ENCODE results near the gene CDKN1B.
A peak's percentile ranks its signal among the peaks of the same experiment; 100 is the strongest.

The CDKN1B gene

GRCh38 chr12:12718381-12718759 lies 1.2 kb downstream of the CDKN1B start:
- ChIA-PET CTCF (interaction anchor here (1.2 to 2.4 kb wide), 4 partner anchors 8 to 195 kb away, joined by 3 to 9 read pairs (median 4); no protein-coding TSS in a partner anchor), POLR2A (interaction anchor here (0.7 kb wide), 1 partner anchor 452 kb away, joined by 3 read pairs; no protein-coding TSS in a partner anchor)
- no peak for TF ChIP-seq CTCF (IDR thresholded peaks at IDR 0.05; ENCODE audit: control extremely low read depth, extremely low read depth, low read depth, missing control alignments)
- DNase-seq (ENCODE audit: extremely low spot score), result no peak

GRCh38 chr12:12718853-12719252 lies 1.7 kb downstream of the CDKN1B start:
- TF ChIP-seq CTCF (IDR thresholded peaks at IDR 0.05; ENCODE audit: control extremely low read depth, extremely low read depth, low read depth, missing control alignments), result no peak
- DNase-seq (ENCODE audit: extremely low spot score), result no peak
- CTCF ChIA-PET, result interaction anchor here (0.7 to 2.4 kb wide), 5 partner anchors 8 to 195 kb away, joined by 3 to 9 read pairs (median 4); no protein-coding TSS in a partner anchor
- POLR2A ChIA-PET, result interaction anchor here (0.7 to 1.5 kb wide), 2 partner anchors 16 to 452 kb away, joined by 3 read pairs; no protein-coding TSS in a partner anchor

GRCh38 chr12:12719496-12719895 lies 2.3 kb downstream of the CDKN1B start:
- TF ChIP-seq CTCF (IDR thresholded peaks at IDR 0.05; ENCODE audit: control extremely low read depth, extremely low read depth, low read depth, missing control alignments), result no peak
- ChIA-PET POLR2A (interaction anchor here (1.5 kb wide), 1 partner anchor 15 kb away, joined by 3 read pairs; no protein-coding TSS in a partner anchor), CTCF (interaction anchor here (0.7 to 2.4 kb wide), 4 partner anchors 7 to 57 kb away, joined by 3 to 9 read pairs (median 4); no protein-coding TSS in a partner anchor)
- peak; percentile 40 for DNase-seq (ENCODE audit: extremely low spot score)

GRCh38 chr12:12720052-12720451 lies 2.9 kb downstream of the CDKN1B start:
- CTCF ChIA-PET, result interaction anchor here (0.7 to 8.2 kb wide), 3 partner anchors 12 to 17 kb away, joined by 3 to 72 read pairs (median 9); no protein-coding TSS in a partner anchor
- POLR2A ChIA-PET, result interaction anchor here (1.5 kb wide), 1 partner anchor 14 kb away, joined by 3 read pairs; no protein-coding TSS in a partner anchor
- no peak for DNase-seq (ENCODE audit: extremely low spot score)
- TF ChIP-seq CTCF (IDR thresholded peaks at IDR 0.05; ENCODE audit: control extremely low read depth, extremely low read depth, low read depth, missing control alignments), result no peak

GRCh38 chr12:12720672-12721161 lies 3.5 kb downstream of the CDKN1B start:
- CTCF ChIA-PET, result interaction anchor here (1.8 to 8.2 kb wide), 2 partner anchors 15 to 344 kb away, joined by 4 to 72 read pairs; no protein-coding TSS in a partner anchor
- POLR2A ChIA-PET, result no interaction called here
- DNase-seq (ENCODE audit: extremely low spot score), result no peak
- TF ChIP-seq CTCF (IDR thresholded peaks at IDR 0.05; ENCODE audit: control extremely low read depth, extremely low read depth, low read depth, missing control alignments), result no peak

- no peak for TF ChIP-seq CTCF (IDR thresholded peaks at IDR 0.05; ENCODE audit: control extremely low read depth, extremely low read depth, low read depth, missing control alignments)
- no peak for DNase-seq (ENCODE audit: extremely low spot score)
- ChIA-PET POLR2A (no interaction called here), CTCF (interaction anchor here (1.4 to 8.2 kb wide), 3 partner anchors 14 to 344 kb away, joined by 3 to 72 read pairs (median 4); no protein-coding TSS in a partner anchor)
These were observed 4.1 kb downstream of the CDKN1B start for GRCh38 chr12:12721176-12721751.
